Measurements from ENCODE around the gene CACHD1.

Gene CACHD1

GRCh38 chr1:64572222-64572900 lies 102.4 kb downstream of the CACHD1 start:
- no peak for DNase-seq (ENCODE audit: low read depth in 1 of 2, low spot score in 1 of 2)
- H3K27ac ChIP-seq (replicated peaks) = no peak overlapping the region
- no peak overlapping the region for H3K4me3 ChIP-seq (replicated peaks; ENCODE audit: insufficient read depth, low read length)
- H3K27me3 ChIP-seq (ENCODE audit: insufficient read depth, poor library complexity, severe bottlenecking) = no peaks in the 10 kb centered on the region
- TF ChIP-seq GABPA (IDR thresholded peaks at IDR 0.05; ENCODE audit: low read depth) (no peak), SPI1 (IDR thresholded peaks at IDR 0.05; ENCODE audit: borderline replicate concordance, low read depth) (no peak), POLR2AphosphoS5 (IDR thresholded peaks at IDR 0.05; ENCODE audit: low read depth) (no peak)
- TF ChIP-seq, protein P1, sequence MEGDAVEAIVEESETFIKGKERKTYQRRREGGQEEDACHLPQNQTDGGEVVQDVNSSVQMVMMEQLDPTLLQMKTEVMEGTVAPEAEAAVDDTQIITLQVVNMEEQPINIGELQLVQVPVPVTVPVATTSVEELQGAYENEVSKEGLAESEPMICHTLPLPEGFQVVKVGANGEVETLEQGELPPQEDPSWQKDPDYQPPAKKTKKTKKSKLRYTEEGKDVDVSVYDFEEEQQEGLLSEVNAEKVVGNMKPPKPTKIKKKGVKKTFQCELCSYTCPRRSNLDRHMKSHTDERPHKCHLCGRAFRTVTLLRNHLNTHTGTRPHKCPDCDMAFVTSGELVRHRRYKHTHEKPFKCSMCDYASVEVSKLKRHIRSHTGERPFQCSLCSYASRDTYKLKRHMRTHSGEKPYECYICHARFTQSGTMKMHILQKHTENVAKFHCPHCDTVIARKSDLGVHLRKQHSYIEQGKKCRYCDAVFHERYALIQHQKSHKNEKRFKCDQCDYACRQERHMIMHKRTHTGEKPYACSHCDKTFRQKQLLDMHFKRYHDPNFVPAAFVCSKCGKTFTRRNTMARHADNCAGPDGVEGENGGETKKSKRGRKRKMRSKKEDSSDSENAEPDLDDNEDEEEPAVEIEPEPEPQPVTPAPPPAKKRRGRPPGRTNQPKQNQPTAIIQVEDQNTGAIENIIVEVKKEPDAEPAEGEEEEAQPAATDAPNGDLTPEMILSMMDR (IDR thresholded peaks at IDR 0.05; ENCODE audit: insufficient read depth, low read length) = no peak
- TF ChIP-seq, protein P2, sequence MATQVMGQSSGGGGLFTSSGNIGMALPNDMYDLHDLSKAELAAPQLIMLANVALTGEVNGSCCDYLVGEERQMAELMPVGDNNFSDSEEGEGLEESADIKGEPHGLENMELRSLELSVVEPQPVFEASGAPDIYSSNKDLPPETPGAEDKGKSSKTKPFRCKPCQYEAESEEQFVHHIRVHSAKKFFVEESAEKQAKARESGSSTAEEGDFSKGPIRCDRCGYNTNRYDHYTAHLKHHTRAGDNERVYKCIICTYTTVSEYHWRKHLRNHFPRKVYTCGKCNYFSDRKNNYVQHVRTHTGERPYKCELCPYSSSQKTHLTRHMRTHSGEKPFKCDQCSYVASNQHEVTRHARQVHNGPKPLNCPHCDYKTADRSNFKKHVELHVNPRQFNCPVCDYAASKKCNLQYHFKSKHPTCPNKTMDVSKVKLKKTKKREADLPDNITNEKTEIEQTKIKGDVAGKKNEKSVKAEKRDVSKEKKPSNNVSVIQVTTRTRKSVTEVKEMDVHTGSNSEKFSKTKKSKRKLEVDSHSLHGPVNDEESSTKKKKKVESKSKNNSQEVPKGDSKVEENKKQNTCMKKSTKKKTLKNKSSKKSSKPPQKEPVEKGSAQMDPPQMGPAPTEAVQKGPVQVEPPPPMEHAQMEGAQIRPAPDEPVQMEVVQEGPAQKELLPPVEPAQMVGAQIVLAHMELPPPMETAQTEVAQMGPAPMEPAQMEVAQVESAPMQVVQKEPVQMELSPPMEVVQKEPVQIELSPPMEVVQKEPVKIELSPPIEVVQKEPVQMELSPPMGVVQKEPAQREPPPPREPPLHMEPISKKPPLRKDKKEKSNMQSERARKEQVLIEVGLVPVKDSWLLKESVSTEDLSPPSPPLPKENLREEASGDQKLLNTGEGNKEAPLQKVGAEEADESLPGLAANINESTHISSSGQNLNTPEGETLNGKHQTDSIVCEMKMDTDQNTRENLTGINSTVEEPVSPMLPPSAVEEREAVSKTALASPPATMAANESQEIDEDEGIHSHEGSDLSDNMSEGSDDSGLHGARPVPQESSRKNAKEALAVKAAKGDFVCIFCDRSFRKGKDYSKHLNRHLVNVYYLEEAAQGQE (IDR thresholded peaks at IDR 0.05; ENCODE audit: insufficient replicate concordance, low read depth) = no peak

DNA sequence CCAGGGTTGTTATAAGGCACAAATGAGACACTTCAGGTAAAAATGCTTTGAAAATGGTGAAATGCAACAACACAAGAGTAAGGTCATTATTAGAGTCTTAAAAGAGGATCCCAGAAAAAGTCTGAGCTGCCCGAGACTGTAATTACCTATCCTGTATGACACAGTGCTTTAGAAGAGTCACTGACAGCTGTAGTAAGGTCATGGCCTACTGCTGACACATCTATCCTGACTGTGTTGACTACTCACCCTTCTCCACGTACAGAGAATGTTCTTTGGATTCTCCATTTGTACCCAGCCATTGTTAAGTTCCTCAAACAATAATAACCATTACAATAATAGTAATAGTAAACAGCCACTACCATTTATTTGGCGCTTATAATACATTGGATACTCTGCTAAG lies 104.4 kb downstream of the CACHD1 start:
- H3K27me3 ChIP-seq (ENCODE audit: insufficient read depth, poor library complexity, severe bottlenecking) = no peaks in the 10 kb centered on the region
- TF ChIP-seq, protein P1 (IDR thresholded peaks at IDR 0.05; ENCODE audit: insufficient read depth, low read length) = no peak
- TF ChIP-seq, protein P2 (IDR thresholded peaks at IDR 0.05; ENCODE audit: insufficient replicate concordance, low read depth) = no peak
- no peak for TF ChIP-seq SPI1 (IDR thresholded peaks at IDR 0.05; ENCODE audit: borderline replicate concordance, low read depth)
- no peak for TF ChIP-seq GABPA (IDR thresholded peaks at IDR 0.05; ENCODE audit: low read depth)
- TF ChIP-seq POLR2AphosphoS5 (IDR thresholded peaks at IDR 0.05; ENCODE audit: low read depth) = no peak
- DNase-seq (ENCODE audit: low read depth in 1 of 2, low spot score in 1 of 2) = no peak
- H3K27ac ChIP-seq (replicated peaks) = no peak overlapping the region
- no peak overlapping the region for H3K4me3 ChIP-seq (replicated peaks; ENCODE audit: insufficient read depth, low read length)

GRCh38 chr1:64575881-64576676 lies 106.2 kb downstream of the CACHD1 start:
- Histone ChIP-seq H3K4me3 (replicated peaks; ENCODE audit: insufficient read depth, low read length) (no peak overlapping the region), H3K27ac (replicated peaks) (no peak overlapping the region), H3K27me3 (ENCODE audit: insufficient read depth, poor library complexity, severe bottlenecking) (no peaks in the 10 kb centered on the region)
- TF ChIP-seq, protein P1 (IDR thresholded peaks at IDR 0.05; ENCODE audit: insufficient read depth, low read length) = no peak
- TF ChIP-seq SPI1 (IDR thresholded peaks at IDR 0.05; ENCODE audit: borderline replicate concordance, low read depth) (no peak), GABPA (IDR thresholded peaks at IDR 0.05; ENCODE audit: low read depth) (no peak), POLR2AphosphoS5 (IDR thresholded peaks at IDR 0.05; ENCODE audit: low read depth) (no peak)
- TF ChIP-seq, protein P2 (IDR thresholded peaks at IDR 0.05; ENCODE audit: insufficient replicate concordance, low read depth) = no peak
- DNase-seq (ENCODE audit: low read depth in 1 of 2, low spot score in 1 of 2) = no peak

All from HL-60 (cell line).